OCI-LY1 (cell line): ENCODE measurements around the gene LRTM2.

ENCODE experiments used
- H2AFZ ChIP-seq: fragments of 200-600 bp; sonication (generic), shearing (Covaris generic); 2 replicates; pipeline ENCODE4 v1.6.0; 2014; ENCODE audit warnings: antibody characterized with exemption, mild to moderate bottlenecking, low read length
- H3F3A ChIP-seq: fragments of 200-600 bp; sonication (generic), shearing (Covaris generic); 2 replicates; pipeline ENCODE4 v1.6.0; 2014; ENCODE audit warnings: mild to moderate bottlenecking, antibody characterized with exemption, low read length, moderate library complexity; ENCODE audit not compliant: insufficient read depth
- H3K27ac ChIP-seq: fragments of 200-600 bp; sonication (generic); 2 replicates; pipeline ENCODE4 v1.5.1; 2014; ENCODE audit warnings: low read length, mixed run types, mild to moderate bottlenecking, low read depth; ENCODE audit not compliant: poor library complexity, severe bottlenecking
- H3K27me3 ChIP-seq: fragments of 200-600 bp; sonication (generic); 2 replicates; pipeline ENCODE4 v1.6.0; 2014; ENCODE audit warnings: antibody characterized with exemption, mild to moderate bottlenecking, low read length, moderate library complexity; ENCODE audit not compliant: insufficient read depth
- H3K36me3 ChIP-seq: fragments of 200-600 bp; sonication (generic); 2 replicates; pipeline ENCODE4 v1.6.1; 2014; ENCODE audit warnings: mild to moderate bottlenecking, antibody characterized with exemption, low read length, moderate library complexity, mixed read lengths; ENCODE audit not compliant: insufficient read depth
- H3K4me1 ChIP-seq: fragments of 200-600 bp; sonication (generic); 2 replicates; pipeline ENCODE4 v1.5.1; 2014; ENCODE audit warnings: mild to moderate bottlenecking, low read length, moderate library complexity; ENCODE audit not compliant: insufficient read depth, severe bottlenecking
- H3K4me2 ChIP-seq: fragments of 200-600 bp; sonication (generic), shearing (Covaris generic); 2 replicates; pipeline ENCODE4 v1.6.1; 2014; ENCODE audit warnings: low read length
- H3K4me3 ChIP-seq: fragments of 200-600 bp; sonication (generic); 2 replicates; pipeline ENCODE4 v1.5.1; 2014; ENCODE audit warnings: low read length, low read depth, mild to moderate bottlenecking, mixed read lengths; ENCODE audit not compliant: poor library complexity, severe bottlenecking
- H3K79me2 ChIP-seq: fragments of 200-600 bp; shearing (Covaris generic); 2 replicates; pipeline ENCODE4 v1.6.1; 2016; ENCODE audit warnings: mixed run types, low read length, mixed read lengths; ENCODE audit not compliant: insufficient read depth
- H3K9ac ChIP-seq: fragments of 200-600 bp; sonication (generic), shearing (Covaris generic); 2 replicates; pipeline ENCODE4 v1.6.1; 2014; ENCODE audit warnings: mild to moderate bottlenecking, low read length, mixed read lengths
- H3K9me2 ChIP-seq: fragments of 200-600 bp; sonication (generic), shearing (Covaris generic); 2 replicates; pipeline ENCODE4 v1.6.1; 2014; ENCODE audit warnings: low read depth, mild to moderate bottlenecking, low read length, mixed read lengths
- H3K9me3 ChIP-seq: fragments of 200-600 bp; shearing (Covaris generic); 2 replicates; pipeline ENCODE4 v1.6.1; 2014; ENCODE audit warnings: low read length, mixed read lengths
- H4K20me1 ChIP-seq: fragments of 200-600 bp; sonication (generic), shearing (Covaris generic); 2 replicates; pipeline ENCODE4 v1.6.0; 2016; ENCODE audit warnings: mild to moderate bottlenecking, low read length; ENCODE audit not compliant: insufficient read depth
- EZH2 ChIP-seq: fragments of 200-600 bp; sonication (generic), shearing (Covaris generic); IDR thresholded peaks from 2 replicates; pipeline ENCODE4 v1.8.0; 2017; ENCODE audit warnings: borderline replicate concordance, mixed run types, mild to moderate bottlenecking, antibody characterized with exemption, low read length, moderate library complexity, mixed read lengths
- TF ChIP-seq, protein P1 (sequence below): fragments of 200-600 bp; sonication (generic), shearing (Covaris generic); IDR thresholded peaks from 2 replicates; pipeline ENCODE4 v1.5.1; 2017; ENCODE audit warnings: mild to moderate bottlenecking, antibody characterized with exemption, low read length, moderate library complexity, mixed read lengths

The LRTM2 gene

DNA sequence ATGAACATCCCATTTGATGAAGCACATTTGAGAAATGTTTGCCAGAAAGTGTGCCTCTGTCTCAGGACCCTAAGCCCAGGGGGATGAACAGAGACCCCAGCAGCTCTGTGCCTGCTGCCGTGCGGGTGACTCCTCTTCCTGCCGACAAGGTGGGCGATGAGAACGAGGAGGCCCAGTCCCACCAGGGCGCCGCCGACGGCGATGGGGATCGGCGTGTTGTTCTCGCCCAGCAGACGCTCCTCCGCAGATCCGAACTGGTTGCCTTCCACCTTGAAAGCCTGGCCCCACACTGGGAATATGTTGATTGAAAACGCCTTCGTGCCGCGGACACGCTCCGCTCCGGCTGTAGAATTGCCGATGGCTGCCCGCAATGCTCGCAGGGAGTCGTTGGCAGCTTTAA is 44.1 kb downstream of the LRTM2 start:
- H3K79me2 ChIP-seq: no peaks in the 10 kb centered on the region
- no peaks in the 10 kb centered on the region for H3K36me3 ChIP-seq
- H3K27ac ChIP-seq: no peak overlapping the region
- no peak overlapping the region for H2AFZ ChIP-seq
- H3K9ac ChIP-seq: no peak overlapping the region
- no peaks in the 10 kb centered on the region for H4K20me1 ChIP-seq
- no peak for TF ChIP-seq EZH2
- TF ChIP-seq, protein P1, sequence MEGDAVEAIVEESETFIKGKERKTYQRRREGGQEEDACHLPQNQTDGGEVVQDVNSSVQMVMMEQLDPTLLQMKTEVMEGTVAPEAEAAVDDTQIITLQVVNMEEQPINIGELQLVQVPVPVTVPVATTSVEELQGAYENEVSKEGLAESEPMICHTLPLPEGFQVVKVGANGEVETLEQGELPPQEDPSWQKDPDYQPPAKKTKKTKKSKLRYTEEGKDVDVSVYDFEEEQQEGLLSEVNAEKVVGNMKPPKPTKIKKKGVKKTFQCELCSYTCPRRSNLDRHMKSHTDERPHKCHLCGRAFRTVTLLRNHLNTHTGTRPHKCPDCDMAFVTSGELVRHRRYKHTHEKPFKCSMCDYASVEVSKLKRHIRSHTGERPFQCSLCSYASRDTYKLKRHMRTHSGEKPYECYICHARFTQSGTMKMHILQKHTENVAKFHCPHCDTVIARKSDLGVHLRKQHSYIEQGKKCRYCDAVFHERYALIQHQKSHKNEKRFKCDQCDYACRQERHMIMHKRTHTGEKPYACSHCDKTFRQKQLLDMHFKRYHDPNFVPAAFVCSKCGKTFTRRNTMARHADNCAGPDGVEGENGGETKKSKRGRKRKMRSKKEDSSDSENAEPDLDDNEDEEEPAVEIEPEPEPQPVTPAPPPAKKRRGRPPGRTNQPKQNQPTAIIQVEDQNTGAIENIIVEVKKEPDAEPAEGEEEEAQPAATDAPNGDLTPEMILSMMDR: no peak
- H3F3A ChIP-seq: no peaks in the 10 kb centered on the region
- no peaks in the 10 kb centered on the region for H3K4me1 ChIP-seq
- H3K4me3 ChIP-seq: no peak overlapping the region
- H3K9me3 ChIP-seq: no peaks in the 10 kb centered on the region
- no peaks in the 10 kb centered on the region for H3K9me2 ChIP-seq
- H3K4me2 ChIP-seq: no peak overlapping the region
- H3K27me3 ChIP-seq: peaks cover 8% of the 10 kb centered on the region; the same call in 1 of the 2 replicates

DNA sequence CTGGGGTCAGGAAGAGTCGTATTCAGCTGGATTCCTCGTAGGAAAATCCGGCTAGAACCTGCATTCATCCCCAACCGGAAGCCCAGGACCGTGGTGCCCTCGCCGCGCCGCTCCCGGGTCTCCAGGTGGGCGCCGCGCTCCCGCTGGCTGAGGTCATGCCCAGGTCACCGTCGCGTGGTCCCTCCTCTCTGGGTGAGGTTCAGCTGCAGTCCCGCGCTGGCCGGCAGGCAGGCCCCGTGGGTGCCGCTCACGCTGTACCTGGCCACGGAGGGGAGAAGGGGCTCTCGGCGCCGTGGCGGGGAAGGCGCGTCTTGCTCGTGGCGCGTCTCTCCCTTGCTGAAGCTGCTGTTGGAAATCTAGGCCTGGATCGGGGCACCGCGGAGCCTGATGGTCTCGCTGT is 44.5 kb downstream of the LRTM2 start:
- Histone ChIP-seq H3K27ac (no peak overlapping the region), H3F3A (no peaks in the 10 kb centered on the region), H3K27me3 (peaks cover 8% of the 10 kb centered on the region; the same call in 1 of the 2 replicates), H3K4me2 (no peak overlapping the region), H3K9ac (no peak overlapping the region), H2AFZ (no peak overlapping the region), H4K20me1 (no peaks in the 10 kb centered on the region), H3K9me2 (no peaks in the 10 kb centered on the region), H3K79me2 (no peaks in the 10 kb centered on the region), H3K4me3 (no peak overlapping the region), H3K9me3 (no peaks in the 10 kb centered on the region), H3K4me1 (no peaks in the 10 kb centered on the region), H3K36me3 (no peaks in the 10 kb centered on the region)
- TF ChIP-seq, protein P1: no peak
- no peak for TF ChIP-seq EZH2

DNA sequence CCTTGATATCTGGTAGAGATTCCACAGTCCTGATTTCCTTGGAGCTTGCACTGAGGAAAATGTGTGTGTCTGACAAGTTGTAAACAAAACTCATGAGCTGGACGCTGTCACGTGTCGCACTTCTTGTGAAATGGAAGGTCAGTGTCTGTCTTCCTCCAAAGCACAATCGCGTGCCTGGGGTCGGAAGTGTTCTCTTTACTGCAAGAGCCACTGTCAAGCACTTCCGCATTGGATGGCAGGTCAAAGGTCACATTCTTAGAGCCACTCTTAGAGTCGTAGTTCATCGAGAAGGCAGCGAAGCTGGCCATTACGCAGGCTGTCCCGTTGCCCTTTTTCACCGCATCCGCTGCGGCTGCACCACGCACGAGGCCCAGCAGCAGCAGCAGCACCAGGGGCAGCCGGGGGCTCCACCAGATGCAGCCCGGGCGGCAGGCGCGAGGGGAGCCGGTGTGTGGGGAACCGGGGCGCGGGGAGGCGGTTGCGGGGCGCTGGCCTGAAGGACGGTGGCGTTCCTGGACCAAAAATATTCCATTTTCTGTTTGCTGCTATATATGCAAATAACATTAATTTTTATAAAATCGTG is 45.0 kb downstream of the LRTM2 start:
- H3F3A ChIP-seq: no peaks in the 10 kb centered on the region
- H3K4me1 ChIP-seq: no peaks in the 10 kb centered on the region
- H2AFZ ChIP-seq: no peak overlapping the region
- H3K4me3 ChIP-seq: no peak overlapping the region
- H3K79me2 ChIP-seq: no peaks in the 10 kb centered on the region
- no peaks in the 10 kb centered on the region for H3K9me3 ChIP-seq
- TF ChIP-seq EZH2: no peak
- TF ChIP-seq, protein P1: no peak
- H4K20me1 ChIP-seq: no peaks in the 10 kb centered on the region
- no peaks in the 10 kb centered on the region for H3K9me2 ChIP-seq
- H3K27ac ChIP-seq: no peak overlapping the region
- no peaks in the 10 kb centered on the region for H3K36me3 ChIP-seq
- no peak overlapping the region for H3K4me2 ChIP-seq
- H3K27me3 ChIP-seq: peaks cover 8% of the 10 kb centered on the region; the same call in 1 of the 2 replicates
- H3K9ac ChIP-seq: no peak overlapping the region
